Activated T-cell treated with anti-CD3 and anti-CD28 coated beads, Interleukin-2, amount 50 U/mL, for 48 hours (primary cell): Measurements from ENCODE around the gene PLA2G4F.

ENCODE experiments used
- DNase-seq, 2 experiments: peaks; one replicate each; pipeline ENCODE4 v3.0.0-alpha.2; 2020

The PLA2G4F gene

GRCh38 chr15:42163291-42163690 lies 6.9 kb upstream of the PLA2G4F start:
- DNase-seq, result no peak

GRCh38 chr15:42160136-42160535 lies 3.7 kb upstream of the PLA2G4F start:
- DNase-seq, result no peak

GRCh38 chr15:42159381-42160015 lies 3.1 kb upstream of the PLA2G4F start:
- no peak for DNase-seq

- no peak for DNase-seq
These were observed 2.5 kb upstream of the PLA2G4F start for GRCh38 chr15:42158941-42159340.

- DNase-seq, result no peak
These were observed 1.7 kb upstream of the PLA2G4F start for GRCh38 chr15:42157981-42158765.

- no peak for DNase-seq
These were observed 945 bp upstream of the PLA2G4F start for GRCh38 chr15:42157381-42157780.

GRCh38 chr15:42155546-42156242 lies 742 bp downstream of the PLA2G4F start:
- DNase-seq, result no peak

- no peak for DNase-seq
These were observed 1.5 kb downstream of the PLA2G4F start for GRCh38 chr15:42154956-42155355.

- DNase-seq, result no peak
These were observed 2.1 kb downstream of the PLA2G4F start for GRCh38 chr15:42154212-42154941.

GRCh38 chr15:42153874-42154211 lies 2.6 kb downstream of the PLA2G4F start:
- no peak for DNase-seq

GRCh38 chr15:42152921-42153698 lies 3.3 kb downstream of the PLA2G4F start:
- no peak for DNase-seq

GRCh38 chr15:42152196-42152920 lies 4.1 kb downstream of the PLA2G4F start:
- no peak for DNase-seq

GRCh38 chr15:42151736-42152135 lies 4.7 kb downstream of the PLA2G4F start:
- no peak for DNase-seq

GRCh38 chr15:42151141-42151561 lies 5.3 kb downstream of the PLA2G4F start:
- no peak for DNase-seq

- DNase-seq, result no peak
These were observed 6.0 kb downstream of the PLA2G4F start for GRCh38 chr15:42150219-42150970.

GRCh38 chr15:42149493-42150218 lies 6.8 kb downstream of the PLA2G4F start:
- no peak for DNase-seq

- DNase-seq, result no peak
These were observed 7.5 kb downstream of the PLA2G4F start for GRCh38 chr15:42148808-42149492.

- DNase-seq, result no peak
These were observed 9.1 kb downstream of the PLA2G4F start for GRCh38 chr15:42147431-42147735.

GRCh38 chr15:42146551-42147430 lies 9.6 kb downstream of the PLA2G4F start:
- DNase-seq, result no peak
